Karpas-422 (cell line): ENCODE results near the gene EVL. TPM values are rescaled to one million over a fixed set of nuclear protein-coding genes. Genes with fewer than 3 reads are reported as not detected.
"Not testable (repeated sequence)": the region's sequence is repeated elsewhere in the genome, so short reads cannot be mapped to it uniquely, and the experiment has no call there.

Experiments
- DNase-seq: peaks from one replicate; pipeline ENCODE4 v3.0.0-alpha.2; 2015
- H2AFZ ChIP-seq: fragments of 200-600 bp; sonication (generic); 2 replicates; pipeline ENCODE4 v1.6.1; 2014; ENCODE audit warnings: antibody characterized with exemption, low read length, mixed read lengths
- H3K27ac ChIP-seq: fragments of 200-600 bp; sonication (generic); 2 replicates; pipeline ENCODE4 v1.5.1; 2014; ENCODE audit warnings: mild to moderate bottlenecking, low read length, moderate library complexity
- H3K27me3 ChIP-seq: fragments of 200-600 bp; sonication (generic); 2 replicates; pipeline ENCODE4 v1.6.1; 2014; ENCODE audit warnings: low read length, mixed read lengths
- H3K36me3 ChIP-seq: fragments of 200-600 bp; sonication (generic); 2 replicates; pipeline ENCODE4 v1.6.1; 2014; ENCODE audit warnings: low read length, mixed read lengths; ENCODE audit not compliant: insufficient read depth
- H3K4me1 ChIP-seq: fragments of 200-600 bp; sonication (generic); 2 replicates; pipeline ENCODE4 v1.6.1; 2014; ENCODE audit warnings: mild to moderate bottlenecking, low read length, mixed read lengths
- H3K4me2 ChIP-seq: fragments of 200-600 bp; sonication (generic); 2 replicates; pipeline ENCODE4 v1.6.1; 2014; ENCODE audit warnings: low read length, low read depth, mild to moderate bottlenecking; ENCODE audit not compliant: poor library complexity, severe bottlenecking
- H3K4me3 ChIP-seq: fragments of 200-600 bp; sonication (generic); 2 replicates; pipeline ENCODE4 v1.5.1; 2014; ENCODE audit warnings: mild to moderate bottlenecking, antibody characterized with exemption, low read length, mixed read lengths
- H3K79me2 ChIP-seq: fragments of 200-600 bp; sonication (generic); 2 replicates; pipeline ENCODE4 v1.6.1; 2014; ENCODE audit warnings: mild to moderate bottlenecking, low read length, mixed read lengths
- H3K9ac ChIP-seq: fragments of 200-600 bp; sonication (generic); 2 replicates; pipeline ENCODE4 v1.6.0; 2014; ENCODE audit warnings: low read length
- H3K9me2 ChIP-seq: fragments of 200-600 bp; sonication (generic), shearing (Covaris generic); replicated peaks from 2 replicates; pipeline ENCODE4 v1.6.0; 2014; ENCODE audit warnings: mild to moderate bottlenecking, low read length, moderate library complexity; ENCODE audit not compliant: insufficient read depth
- H3K9me3 ChIP-seq: fragments of 300-700, 200-600 bp; sonication (generic); 2 replicates; pipeline ENCODE4 v1.6.1; 2014; ENCODE audit warnings: low read length, mixed read lengths
- H4K20me1 ChIP-seq: fragments of 200-600 bp; sonication (generic); 2 replicates; pipeline ENCODE4 v1.6.1; 2014; ENCODE audit warnings: mild to moderate bottlenecking, antibody characterized with exemption, low read length, low read depth; ENCODE audit not compliant: insufficient read depth
- total RNA-seq: library from RNA; depleted of rRNA; stranded (reverse); fragments of >200 nt; shearing (Covaris generic); gene quantifications from 2 replicates; pipeline ENCODE4 v1.2.3, GENCODE V29; 2014; ENCODE audit warnings: low replicate concordance

EVL gene
- total RNA-seq, 1 experiment from 2014 or later = 3.5 TPM

DNA sequence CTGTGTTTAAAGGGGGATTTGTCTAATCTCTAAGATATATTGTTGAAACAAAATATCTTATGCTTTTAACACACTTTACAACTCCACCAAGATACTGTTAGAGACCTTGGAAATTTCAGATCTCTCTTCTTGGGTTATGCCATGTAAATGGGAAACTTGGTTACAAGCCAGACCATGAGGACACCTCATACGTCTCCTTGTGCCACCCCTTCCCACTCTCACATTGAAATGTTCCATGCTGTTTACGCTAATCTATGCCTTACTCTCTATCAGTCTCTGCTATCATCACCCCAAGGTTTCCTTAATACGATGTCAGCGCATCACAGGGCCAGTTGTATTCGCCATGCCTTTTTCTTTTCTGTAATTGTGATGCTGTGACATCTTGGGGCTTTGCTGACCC is 107.6 kb downstream of the EVL start:
- H3K9me2 ChIP-seq = no peaks in the 10 kb centered on the region
- H3K4me1 ChIP-seq = no peaks in the 10 kb centered on the region
- H3K9ac ChIP-seq = no peak overlapping the region
- H3K4me3 ChIP-seq = no peak overlapping the region
- H3K4me2 ChIP-seq = no peak overlapping the region
- H3K27me3 ChIP-seq = no peaks in the 10 kb centered on the region
- H3K79me2 ChIP-seq = no peaks in the 10 kb centered on the region
- no peak overlapping the region for H2AFZ ChIP-seq
- H4K20me1 ChIP-seq = 0 out of 2 replicates have a peak, but pooled peaks cover 4% of the 10 kb centered on the region
- H3K27ac ChIP-seq = no peak overlapping the region
- H3K36me3 ChIP-seq = no peaks in the 10 kb centered on the region
- DNase-seq = no peak
- H3K9me3 ChIP-seq = no peaks in the 10 kb centered on the region

DNA sequence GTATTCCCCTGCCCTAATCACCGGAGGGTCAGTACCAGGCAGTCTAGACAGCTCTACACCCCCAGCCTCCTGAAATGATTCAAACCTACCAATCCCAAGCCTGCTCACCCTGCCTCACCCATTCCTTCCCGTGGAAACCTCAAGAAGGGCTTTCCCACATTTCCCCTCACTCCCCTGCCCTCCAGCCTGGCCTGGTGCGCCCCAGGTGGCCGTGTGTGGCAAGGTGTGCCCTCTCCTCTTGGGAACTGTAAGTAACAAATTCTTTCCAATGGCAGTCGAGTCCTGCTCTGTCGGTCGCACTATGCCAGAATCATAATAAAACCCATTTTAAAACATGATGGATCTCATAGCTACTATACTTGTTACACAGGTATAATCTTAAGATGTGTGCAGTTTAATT is 108.1 kb downstream of the EVL start:
- Histone ChIP-seq H3K27ac (no peak overlapping the region), H3K4me1 (no peaks in the 10 kb centered on the region), H3K9me3 (no peaks in the 10 kb centered on the region), H3K27me3 (no peaks in the 10 kb centered on the region), H3K9ac (no peak overlapping the region), H3K79me2 (no peaks in the 10 kb centered on the region), H3K9me2 (no peaks in the 10 kb centered on the region), H3K4me2 (no peak overlapping the region), H3K36me3 (no peaks in the 10 kb centered on the region), H2AFZ (no peak overlapping the region), H4K20me1 (0 out of 2 replicates have a peak, but pooled peaks cover 4% of the 10 kb centered on the region), H3K4me3 (no peak overlapping the region)
- no peak for DNase-seq

GRCh38 chr14:100176811-100177327 is 111.6 kb downstream of the EVL start:
- Histone ChIP-seq H2AFZ (no peak overlapping the region), H3K9me2 (no peaks in the 10 kb centered on the region), H3K36me3 (no peaks in the 10 kb centered on the region), H3K27ac (no peak overlapping the region), H3K79me2 (no peaks in the 10 kb centered on the region), H4K20me1 (0 out of 2 replicates have a peak, but pooled peaks cover 4% of the 10 kb centered on the region), H3K4me1 (no peaks in the 10 kb centered on the region), H3K4me3 (no peak overlapping the region), H3K27me3 (no peaks in the 10 kb centered on the region), H3K4me2 (no peak overlapping the region), H3K9me3 (no peaks in the 10 kb centered on the region), H3K9ac (no peak overlapping the region)
- no peak for DNase-seq

GRCh38 chr14:100178691-100179090 is 113.5 kb downstream of the EVL start:
- Histone ChIP-seq H3K4me1 (no peaks in the 10 kb centered on the region), H3K79me2 (no peaks in the 10 kb centered on the region), H3K9ac (no peak overlapping the region), H3K4me3 (no peak overlapping the region), H2AFZ (no peak overlapping the region), H4K20me1 (no peaks in the 10 kb centered on the region), H3K27ac (no peak overlapping the region), H3K4me2 (no peak overlapping the region), H3K9me2 (no peaks in the 10 kb centered on the region), H3K36me3 (no peaks in the 10 kb centered on the region), H3K27me3 (no peaks in the 10 kb centered on the region), H3K9me3 (no peaks in the 10 kb centered on the region)
- no peak for DNase-seq

DNA sequence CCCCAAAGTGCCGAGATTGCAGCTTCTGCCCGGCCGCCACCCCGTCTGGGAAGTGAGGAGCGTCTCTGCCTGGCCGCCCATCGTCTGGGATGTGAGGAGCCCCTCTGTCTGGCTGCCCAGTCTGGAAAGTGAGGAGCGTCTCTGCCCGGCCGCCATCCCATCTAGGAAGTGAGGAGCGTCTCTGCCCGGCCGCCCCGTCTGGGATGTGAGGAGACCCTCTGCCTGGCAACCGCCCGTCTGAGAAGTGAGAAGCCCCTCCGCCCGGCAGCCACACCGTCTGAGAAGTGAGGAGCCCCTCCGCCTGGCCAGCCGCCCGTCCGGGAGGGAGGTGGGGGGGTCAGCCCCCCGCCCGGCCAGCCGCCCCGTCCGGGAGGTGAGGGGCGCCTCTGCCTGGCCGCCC is 115.4 kb downstream of the EVL start:
- H3K9me2 ChIP-seq, H3K36me3 ChIP-seq, H3K4me3 ChIP-seq, H4K20me1 ChIP-seq, DNase-seq, H3K79me2 ChIP-seq, H3K4me1 ChIP-seq, H3K27ac ChIP-seq, H3K4me2 ChIP-seq, H3K9me3 ChIP-seq, H3K9ac ChIP-seq, H3K27me3 ChIP-seq, H2AFZ ChIP-seq: not testable (repeated sequence)

DNA sequence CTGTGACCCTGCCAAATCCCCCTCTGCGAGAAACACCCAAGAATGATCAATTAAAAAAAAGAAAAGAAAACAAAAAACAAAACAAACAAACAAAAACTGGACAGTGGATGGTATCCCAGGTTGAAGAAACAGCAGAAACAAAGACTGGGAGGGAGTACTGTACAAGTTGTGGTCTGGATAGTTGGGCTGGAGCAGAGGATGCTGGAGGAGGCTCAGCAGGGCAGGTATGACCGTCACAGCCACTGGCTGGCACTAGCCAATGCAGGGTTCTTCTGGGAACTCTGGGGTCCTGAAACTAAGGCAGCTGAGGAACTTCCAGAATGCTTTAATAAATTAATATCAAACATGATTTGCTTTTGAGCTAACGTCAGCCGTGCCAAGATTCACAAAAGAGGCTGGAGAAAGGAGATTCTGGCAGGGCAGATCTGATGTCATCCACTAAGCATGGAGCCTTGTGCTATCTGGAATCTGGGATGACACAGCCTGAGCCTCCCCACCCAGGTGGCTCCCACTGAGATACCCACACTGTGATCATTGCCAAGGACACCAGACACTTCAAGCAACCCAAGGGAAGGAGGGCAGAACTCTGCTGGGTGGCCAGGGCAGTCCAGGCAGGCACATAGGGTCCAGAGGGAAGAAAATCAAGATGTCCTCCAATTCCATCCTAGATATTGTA is 116.8 kb downstream of the EVL start:
- DNase-seq, H3K27me3 ChIP-seq: not testable (repeated sequence)

GRCh38 chr14:100187247-100187833 is 122.1 kb downstream of the EVL start:
- Histone ChIP-seq H4K20me1 (no peaks in the 10 kb centered on the region), H2AFZ (no peak overlapping the region), H3K27ac (no peak overlapping the region), H3K79me2 (no peaks in the 10 kb centered on the region), H3K4me3 (no peak overlapping the region), H3K9me2 (no peaks in the 10 kb centered on the region), H3K36me3 (no peaks in the 10 kb centered on the region), H3K4me1 (peaks cover 7% of the 10 kb centered on the region), H3K9ac (no peak overlapping the region), H3K27me3 (no peaks in the 10 kb centered on the region), H3K4me2 (no peak overlapping the region), H3K9me3 (no peaks in the 10 kb centered on the region)
- DNase-seq = no peak

More for the DNA sequence above, 116.8 kb downstream of the EVL start:
- H3K9ac ChIP-seq, H3K9me3 ChIP-seq, H3K4me3 ChIP-seq, H3K27ac ChIP-seq, H3K4me2 ChIP-seq, H3K79me2 ChIP-seq, H2AFZ ChIP-seq, H3K36me3 ChIP-seq, H3K4me1 ChIP-seq, H3K9me2 ChIP-seq, H4K20me1 ChIP-seq: not testable (repeated sequence)

GRCh38 chr14:100188392-100189030 is 123.3 kb downstream of the EVL start:
- no peaks in the 10 kb centered on the region for H3K9me3 ChIP-seq
- no peaks in the 10 kb centered on the region for H3K79me2 ChIP-seq
- H3K9ac ChIP-seq = no peak overlapping the region
- peaks cover 15% of the 10 kb centered on the region for H3K4me1 ChIP-seq
- H4K20me1 ChIP-seq = no peaks in the 10 kb centered on the region
- H3K27me3 ChIP-seq = no peaks in the 10 kb centered on the region
- H3K27ac ChIP-seq = no peak overlapping the region
- no peak overlapping the region for H3K4me3 ChIP-seq
- no peak overlapping the region for H2AFZ ChIP-seq
- H3K36me3 ChIP-seq = no peaks in the 10 kb centered on the region
- no peak overlapping the region for H3K4me2 ChIP-seq
- DNase-seq = no peak
- H3K9me2 ChIP-seq = no peaks in the 10 kb centered on the region
